A549 (cell line): ENCODE results near the gene MAGI2. TPM values are rescaled to one million over a fixed set of nuclear protein-coding genes. Genes with fewer than 3 reads are reported as not detected.

Experiments
- ATAC-seq, 2 experiments: fragments of 200-7000 bp in 1 of 2; fragments of >200 bp in 1 of 2; cut with Nextera tagmentation in 1 of 2; cut with Tn5 transposase in 1 of 2; 3 replicates each; pipeline versions ENCODE4 v1.8.0 to v1.9.1; 2018 to 2020; ENCODE audit warnings: mild to moderate bottlenecking in 1 of 2, moderate library complexity in 1 of 2
- CTCF ChIA-PET: fragments of 300-600 bp; sonication (Branson Sonifier 250); formaldehyde crosslinking; extraction: SDS; loops from one replicate; lab custom pipeline; 2021; ENCODE audit warnings: antibody characterized with exemption, inconsistent platforms; lab: Yijun Ruan, JAX
- POLR2A ChIA-PET: fragments of 350-600 bp; formaldehyde crosslinking; extraction: SDS; loops from one replicate; lab custom pipeline; 2021; ENCODE audit warnings: antibody characterized with exemption, inconsistent platforms; lab: Yijun Ruan, JAX
- DNase-seq, 2 experiments: peaks; one replicate each; pipeline versions ENCODE4 v3.0.0 to v3.0.0-alpha.2; 2011 to 2016; ENCODE audit warnings: low read depth in 1 of 2, low spot score in 1 of 2
- FAIRE-seq: peaks from 2 replicates; lab custom pipeline; 2011; peaks lifted over from hg19 to GRCh38; lab: Jason Lieb, UNC
- H3K27ac ChIP-seq, 2 experiments: fragments of >200 bp; sonication (Bioruptor Twin); formaldehyde crosslinking; 3 replicates each; pipeline ENCODE4 v1.5.1; 2016 to 2017
- H3K4me1 ChIP-seq: fragments of >200 bp; sonication (Bioruptor Twin); formaldehyde crosslinking; 3 replicates; pipeline ENCODE4 v1.6.1; 2016
- H3K4me2 ChIP-seq: fragments of >200 bp; sonication (Bioruptor Twin); formaldehyde crosslinking; 3 replicates; pipeline ENCODE4 v1.6.1; 2016
- H3K4me3 ChIP-seq: fragments of >200 bp; sonication (Bioruptor Twin); formaldehyde crosslinking; 3 replicates; pipeline ENCODE4 v1.5.1; 2016
- H3K9me3 ChIP-seq: fragments of >200 bp; sonication (Bioruptor Twin); formaldehyde crosslinking; 3 replicates; pipeline ENCODE4 v1.6.1; 2016
- ATOH8 ChIP-seq: fragments of 250-450 bp; sonication (Bioruptor Pico); IDR thresholded peaks from 2 replicates; pipeline ENCODE4 v1.5.0; 2020; ENCODE audit warnings: low read depth, mild to moderate bottlenecking, moderate library complexity
- CHD4 ChIP-seq: fragments of 200-600 bp; sonication (generic); IDR thresholded peaks from 2 replicates; pipeline ENCODE4 v1.6.1; 2016; ENCODE audit warnings: antibody characterized with exemption, mild to moderate bottlenecking, borderline replicate concordance
- CTCF ChIP-seq: fragments of >200 bp; sonication (Bioruptor Twin); formaldehyde crosslinking; IDR thresholded peaks from 3 replicates; pipeline ENCODE4 v1.5.1; 2016
- E2F6 ChIP-seq: IDR thresholded peaks from 2 replicates; pipeline ENCODE4 v1.6.1; 2012; ENCODE audit warnings: low read depth, borderline replicate concordance
- EHF ChIP-seq: fragments of 250-450 bp; sonication (Bioruptor Pico); IDR thresholded peaks from 2 replicates; pipeline ENCODE4 v1.5.0; 2020; ENCODE audit warnings: mild to moderate bottlenecking
- ELK1 ChIP-seq: fragments of 150-350 bp; IDR thresholded peaks from 2 replicates; pipeline ENCODE4 v1.6.1; 2014; ENCODE audit warnings: low read depth, mild to moderate bottlenecking, low read length
- EP300 ChIP-seq, 2 experiments: fragments of >200 bp; sonication (Bioruptor Twin); formaldehyde crosslinking; IDR thresholded peaks; 2 replicates in 1 of 2; 3 replicates in 1 of 2; pipeline ENCODE4 v1.6.1; 2016 to 2017
- ESRRA ChIP-seq: fragments of 150-350 bp; IDR thresholded peaks from 2 replicates; pipeline ENCODE4 v1.6.1; 2014; ENCODE audit warnings: mild to moderate bottlenecking, low read length, borderline replicate concordance
- FOSB ChIP-seq: fragments of 250-450 bp; sonication (Bioruptor Pico); IDR thresholded peaks from 2 replicates; pipeline ENCODE4 v1.5.0; 2020; ENCODE audit warnings: mild to moderate bottlenecking, moderate library complexity
- FOSL2 ChIP-seq, 2 experiments: fragments of 450-650 bp in 1 of 2; fragments of >200 bp in 1 of 2; sonication (Bioruptor Twin) in 1 of 2; formaldehyde crosslinking; IDR thresholded peaks; 2 replicates each; pipeline versions ENCODE4 v1.5.0 to v1.6.1; 2016 to 2020; ENCODE audit warnings: mild to moderate bottlenecking in 1 of 2, moderate library complexity in 1 of 2
- GATA3 ChIP-seq: IDR thresholded peaks from 2 replicates; pipeline ENCODE4 v1.6.1; 2012; ENCODE audit warnings: borderline replicate concordance
- HEYL ChIP-seq: fragments of 250-450 bp; sonication (Bioruptor Pico); IDR thresholded peaks from 2 replicates; pipeline ENCODE4 v1.8.0; 2021; ENCODE audit warnings: mild to moderate bottlenecking, moderate library complexity
- HOXB5 ChIP-seq: fragments of 250-450 bp; sonication (Bioruptor Pico); IDR thresholded peaks from 2 replicates; pipeline ENCODE4 v1.5.0; 2020; ENCODE audit warnings: mild to moderate bottlenecking, moderate library complexity
- JUNB ChIP-seq: fragments of >200 bp; sonication (Bioruptor Twin); formaldehyde crosslinking; IDR thresholded peaks from 2 replicates; pipeline ENCODE4 v1.6.1; 2016
- KDM1A ChIP-seq: fragments of 200-600 bp; sonication (generic); IDR thresholded peaks from 2 replicates; pipeline ENCODE4 v1.6.1; 2016; ENCODE audit warnings: low read depth, mild to moderate bottlenecking
- KDM5A ChIP-seq: fragments of 200-600 bp; sonication (generic); IDR thresholded peaks from 2 replicates; pipeline ENCODE4 v1.6.1; 2016; ENCODE audit warnings: antibody characterized with exemption, mild to moderate bottlenecking
- MAFK ChIP-seq: fragments of 450-650 bp; IDR thresholded peaks from 2 replicates; pipeline ENCODE4 v1.6.1; 2014; ENCODE audit not compliant: partially characterized antibody
- MAX ChIP-seq: IDR thresholded peaks from 2 replicates; pipeline ENCODE4 v1.6.1; 2012
- NFE2L2 ChIP-seq: fragments of 150-350 bp; conservative IDR thresholded peaks from 2 replicates; pipeline ENCODE4 v1.6.1; 2014; ENCODE audit warnings: low read length
- POLR2AphosphoS2 ChIP-seq: conservative IDR thresholded peaks from 2 replicates; pipeline ENCODE4 v1.6.1; 2012; ENCODE audit warnings: low read length, improper control_type of control experiment, inconsistent platforms
- RCOR1 ChIP-seq: fragments of 150-350 bp; IDR thresholded peaks from 2 replicates; pipeline ENCODE4 v1.6.1; 2014; ENCODE audit warnings: antibody characterized with exemption, low read length, low read depth
- SMC3 ChIP-seq: fragments of >200 bp; sonication (Bioruptor Twin); formaldehyde crosslinking; IDR thresholded peaks from 3 replicates; pipeline ENCODE4 v1.6.1; 2018; ENCODE audit warnings: inconsistent platforms
- SREBF2 ChIP-seq: fragments of 450-650 bp; IDR thresholded peaks from 2 replicates; pipeline ENCODE4 v1.6.1; 2014; ENCODE audit warnings: mild to moderate bottlenecking, moderate library complexity
- TFCP2L1 ChIP-seq: fragments of 250-450 bp; sonication (Bioruptor Pico); IDR thresholded peaks from 2 replicates; pipeline ENCODE4 v1.5.0; 2021; ENCODE audit warnings: mild to moderate bottlenecking
- TP53 ChIP-seq: fragments of 250-450 bp; sonication (Bioruptor Pico); IDR thresholded peaks from 2 replicates; pipeline ENCODE4 v1.5.0; 2021; ENCODE audit warnings: mild to moderate bottlenecking, moderate library complexity
- ZC3H11A ChIP-seq: fragments of 450-650 bp; IDR thresholded peaks from 2 replicates; pipeline ENCODE4 v1.6.1; 2014; ENCODE audit warnings: antibody characterized with exemption, mild to moderate bottlenecking
- ZFP36 ChIP-seq: fragments of 450-650 bp; IDR thresholded peaks from 2 replicates; pipeline ENCODE4 v1.6.1; 2014; ENCODE audit warnings: borderline replicate concordance; ENCODE audit not compliant: partially characterized antibody
- WGBS: methylation state at CpG from one replicate; pipeline ENCODE4 v1.1.6; 2017; ENCODE audit errors: missing lambda C conversion rate; 5-methylcytosine and 5-hydroxymethylcytosine counted together
- polyA plus RNA-seq, 4 experiments: library from polyadenylated mRNA; depleted of rRNA in 3 of 4; stranded (reverse); fragments of >200 nt; fragmentation: RNase III in 1 of 4; extraction: RNeasy Plus Mini Kit Qiagen cat#74134 plus additional on column Dnase treatment in 1 of 4; gene quantifications; 2 replicates in 3 of 4; 3 replicates in 1 of 4; pipeline ENCODE4 v1.2.3, GENCODE V29; 2011 to 2017

Gene MAGI2
- polyA plus RNA-seq, 2 of the 4 experiments (the other 2 are of a cell fraction) = 0.48 to 0.81 TPM

- no peak for ATAC-seq
- H3K27ac ChIP-seq = no peak overlapping the region
- POLR2A ChIA-PET = no interaction called here
- no peak overlapping the region for H3K4me2 ChIP-seq
- DNase-seq = no peak
- H3K4me3 ChIP-seq = no peak overlapping the region
- H3K4me1 ChIP-seq = no peaks in the 10 kb centered on the region
- H3K9me3 ChIP-seq = no peaks in the 10 kb centered on the region
- no peak for FAIRE-seq
- no peak for TF ChIP-seq ZFP36
- TF ChIP-seq KDM5A = no peak
- no peak for TF ChIP-seq FOSL2 (IDR thresholded peaks at IDR 0.05)
- no peak for TF ChIP-seq FOSL2 (CRISPR knock-in tag; IDR thresholded peaks at IDR 0.05)
- TF ChIP-seq ESRRA = no peak
- CTCF ChIA-PET = no interaction called here
- 0% methylated on average over 3 of the region's 3 CpGs for WGBS
Observed at GRCh38 chr7:78558566-78558965, 894.9 kb downstream of the MAGI2 start.

GRCh38 chr7:78543976-78544375, 909.5 kb downstream of the MAGI2 start:
- 82% methylated on average over 1 of the region's 1 CpG for WGBS
- DNase-seq = no peak
- no peak overlapping the region for H3K4me2 ChIP-seq
- no peak overlapping the region for H3K4me3 ChIP-seq
- FAIRE-seq = no peak
- no peak for ATAC-seq
- no peak overlapping the region for H3K27ac ChIP-seq
- TF ChIP-seq CHD4 (no peak), ESRRA (no peak), KDM1A (no peak), HOXB5 (no peak), E2F6 (no peak), FOSB (no peak), SMC3 (no peak), MAFK (no peak), SREBF2 (no peak), JUNB (no peak), NFE2L2 (no peak), MAX (no peak), CTCF (no peak), GATA3 (no peak), EHF (CRISPR knock-in tag) (no peak), RCOR1 (no peak), ZC3H11A (no peak)
- TF ChIP-seq, all 56 proteins: peak for 0
- Histone ChIP-seq H3K9me3 (no peaks in the 10 kb centered on the region), H3K4me1 (no peaks in the 10 kb centered on the region)
- POLR2A ChIA-PET = no interaction called here
- CTCF ChIA-PET = no interaction called here

- WGBS = 20% methylated on average over 2 of the region's 2 CpGs
- H3K4me3 ChIP-seq = no peak overlapping the region
- no peak for DNase-seq
- ChIA-PET CTCF (no interaction called here), POLR2A (no interaction called here)
- no peak overlapping the region for H3K4me2 ChIP-seq
- no peak overlapping the region for H3K27ac ChIP-seq
- no peak for ATAC-seq
- H3K4me1 ChIP-seq = no peaks in the 10 kb centered on the region
- TF ChIP-seq TFCP2L1 (CRISPR knock-in tag) (no peak), HEYL (CRISPR knock-in tag) (no peak), EP300 (IDR thresholded peaks at IDR 0.05) (no peak), CTCF (no peak), TP53 (CRISPR knock-in tag) (no peak), ELK1 (no peak), RCOR1 (no peak), POLR2AphosphoS2 (no peak), ZFP36 (no peak), ATOH8 (CRISPR knock-in tag) (no peak)
- TF ChIP-seq, all 56 proteins: peak for 0
- FAIRE-seq = no peak
- no peaks in the 10 kb centered on the region for H3K9me3 ChIP-seq
Observed at GRCh38 chr7:78542981-78543380, 910.5 kb downstream of the MAGI2 start.
